Neural progenitor cell (in vitro differentiated cells): ENCODE data around the gene CFAP410.

Experiments used
- CTCF ChIP-seq: fragments of 200-600 bp; sonication (generic); IDR thresholded peaks from 2 replicates; pipeline ENCODE4 v1.5.1; 2017; ENCODE audit warnings: antibody characterized with exemption, mild to moderate bottlenecking
- EZH2phosphoT487 ChIP-seq: fragments of 200-600 bp; sonication (generic); IDR thresholded peaks from 2 replicates; pipeline ENCODE4 v1.6.1; 2017; ENCODE audit warnings: antibody characterized with exemption

GRCh38 chr21:44381874-44382273, 42.7 kb upstream of the CFAP410 start:
- no peak for TF ChIP-seq CTCF
- TF ChIP-seq EZH2phosphoT487: no peak
